Measurements from ENCODE around the gene TARS3. TPM values are rescaled to one million over a fixed set of nuclear protein-coding genes. Genes with fewer than 3 reads are reported as not detected.

TARS3 gene
- total RNA-seq, 1 experiment from 2014 or later: 5.7 TPM

- no peak for DNase-seq (ENCODE audit: low spot score)
These were observed 120.0 kb downstream of the TARS3 start for GRCh38 chr15:101604124-101604874.

Other genes with a start within 250 kb of the TARS3 start
- gene PCSK6, start 234.8 kb downstream of the TARS3 start, total RNA-seq (2014; rRNA removed; shearing (Covaris generic)): not detected in 2 replicates
- 47.9 and 50.3 TPM in 2 replicates for gene TM2D3, start 72.1 kb downstream of the TARS3 start, total RNA-seq (2014; rRNA removed; shearing (Covaris generic))
- not detected in 2 replicates for gene OR4F6, start 79.0 kb upstream of the TARS3 start, total RNA-seq (2014; rRNA removed; shearing (Covaris generic))
- gene OR4F15, start 87.7 kb upstream of the TARS3 start, total RNA-seq (2014; rRNA removed; shearing (Covaris generic)): not detected in 2 replicates